ENCODE data around the gene MORF4L1.
"Not testable (repeated sequence)": the region's sequence is repeated elsewhere in the genome, so short reads cannot be mapped to it uniquely, and the experiment has no call there.

MORF4L1 gene

DNA sequence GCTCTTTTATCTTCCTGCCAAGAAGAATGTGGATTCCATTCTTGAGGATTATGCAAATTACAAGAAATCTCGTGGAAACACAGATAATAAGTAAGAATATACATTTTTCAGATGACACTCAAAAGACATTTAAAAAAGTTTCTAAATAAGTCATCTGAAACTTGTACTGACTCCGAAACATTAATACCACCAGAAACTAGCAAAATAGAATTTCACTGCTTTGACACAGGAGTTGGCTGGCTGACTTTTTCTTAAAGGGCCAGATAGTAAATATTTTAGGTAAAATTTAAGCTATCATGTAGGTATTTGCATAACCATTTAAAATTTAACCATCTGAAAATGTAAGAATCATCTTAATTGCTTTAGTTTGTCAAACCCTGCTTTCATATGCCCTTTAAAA lies 20.8 kb downstream of the MORF4L1 start:
- no peak overlapping the region for H3K4me3 ChIP-seq (ENCODE audit: low read depth, low read length, poor library complexity, severe bottlenecking)
- no peak overlapping the region for H3K9ac ChIP-seq (ENCODE audit: low read length)
- H3K27me3 ChIP-seq (ENCODE audit: insufficient read depth, low read length): no peaks in the 10 kb centered on the region
- H3K4me2 ChIP-seq (ENCODE audit: low read length): no peak overlapping the region
- TF ChIP-seq, protein P1, sequence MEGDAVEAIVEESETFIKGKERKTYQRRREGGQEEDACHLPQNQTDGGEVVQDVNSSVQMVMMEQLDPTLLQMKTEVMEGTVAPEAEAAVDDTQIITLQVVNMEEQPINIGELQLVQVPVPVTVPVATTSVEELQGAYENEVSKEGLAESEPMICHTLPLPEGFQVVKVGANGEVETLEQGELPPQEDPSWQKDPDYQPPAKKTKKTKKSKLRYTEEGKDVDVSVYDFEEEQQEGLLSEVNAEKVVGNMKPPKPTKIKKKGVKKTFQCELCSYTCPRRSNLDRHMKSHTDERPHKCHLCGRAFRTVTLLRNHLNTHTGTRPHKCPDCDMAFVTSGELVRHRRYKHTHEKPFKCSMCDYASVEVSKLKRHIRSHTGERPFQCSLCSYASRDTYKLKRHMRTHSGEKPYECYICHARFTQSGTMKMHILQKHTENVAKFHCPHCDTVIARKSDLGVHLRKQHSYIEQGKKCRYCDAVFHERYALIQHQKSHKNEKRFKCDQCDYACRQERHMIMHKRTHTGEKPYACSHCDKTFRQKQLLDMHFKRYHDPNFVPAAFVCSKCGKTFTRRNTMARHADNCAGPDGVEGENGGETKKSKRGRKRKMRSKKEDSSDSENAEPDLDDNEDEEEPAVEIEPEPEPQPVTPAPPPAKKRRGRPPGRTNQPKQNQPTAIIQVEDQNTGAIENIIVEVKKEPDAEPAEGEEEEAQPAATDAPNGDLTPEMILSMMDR (IDR thresholded peaks at IDR 0.05; ENCODE audit: low read length): no peak
- TF ChIP-seq EZH2 (IDR thresholded peaks at IDR 0.05; ENCODE audit: borderline replicate concordance, low read length): no peak
- H3K9me2 ChIP-seq (ENCODE audit: low read depth, low read length): no peaks in the 10 kb centered on the region
- H3K9me3 ChIP-seq (ENCODE audit: low read length): no peaks in the 10 kb centered on the region
- no peaks in the 10 kb centered on the region for H3K4me1 ChIP-seq (ENCODE audit: insufficient read depth, low read length, severe bottlenecking)
- no peak overlapping the region for H3K27ac ChIP-seq (ENCODE audit: low read depth, low read length, poor library complexity, severe bottlenecking)
- no peaks in the 10 kb centered on the region for H4K20me1 ChIP-seq (ENCODE audit: insufficient read depth, low read length)
- H3F3A ChIP-seq (ENCODE audit: insufficient read depth, low read length): 0 out of 2 replicates have a peak, but pooled peaks cover 6% of the 10 kb centered on the region
- H3K36me3 ChIP-seq (ENCODE audit: insufficient read depth, low read length): peaks cover 97% of the 10 kb centered on the region
- no peak overlapping the region for H2AFZ ChIP-seq (ENCODE audit: low read length)
- peaks cover 4% of the 10 kb centered on the region; the same call in 1 of the 2 replicates for H3K79me2 ChIP-seq (ENCODE audit: insufficient read depth, low read length)

- no peak for TF ChIP-seq EZH2 (IDR thresholded peaks at IDR 0.05; ENCODE audit: borderline replicate concordance, low read length)
- TF ChIP-seq, protein P1 (IDR thresholded peaks at IDR 0.05; ENCODE audit: low read length): no peak
- no peak overlapping the region for H3K27ac ChIP-seq (ENCODE audit: low read depth, low read length, poor library complexity, severe bottlenecking)
- H3K4me2 ChIP-seq (ENCODE audit: low read length): no peak overlapping the region
- no peaks in the 10 kb centered on the region for H3K9me3 ChIP-seq (ENCODE audit: low read length)
- H3K4me1 ChIP-seq (ENCODE audit: insufficient read depth, low read length, severe bottlenecking): no peaks in the 10 kb centered on the region
- peaks cover 99% of the 10 kb centered on the region for H3K36me3 ChIP-seq (ENCODE audit: insufficient read depth, low read length)
- H3F3A ChIP-seq (ENCODE audit: insufficient read depth, low read length): 0 out of 2 replicates have a peak, but pooled peaks cover 6% of the 10 kb centered on the region
- no peak overlapping the region for H3K9ac ChIP-seq (ENCODE audit: low read length)
- H3K4me3 ChIP-seq (ENCODE audit: low read depth, low read length, poor library complexity, severe bottlenecking): no peak overlapping the region
- H3K27me3 ChIP-seq (ENCODE audit: insufficient read depth, low read length): no peaks in the 10 kb centered on the region
- H4K20me1 ChIP-seq (ENCODE audit: insufficient read depth, low read length): no peaks in the 10 kb centered on the region; the same call in 1 of the 2 replicates
- no peak overlapping the region for H2AFZ ChIP-seq (ENCODE audit: low read length)
- H3K79me2 ChIP-seq (ENCODE audit: insufficient read depth, low read length): no peaks in the 10 kb centered on the region
- no peaks in the 10 kb centered on the region for H3K9me2 ChIP-seq (ENCODE audit: low read depth, low read length)
Observed at GRCh38 chr15:78895471-78895870, 22.8 kb downstream of the MORF4L1 start.

- TF ChIP-seq, protein P1 (IDR thresholded peaks at IDR 0.05; ENCODE audit: low read length): no peak
- TF ChIP-seq EZH2 (IDR thresholded peaks at IDR 0.05; ENCODE audit: borderline replicate concordance, low read length): no peak
- Histone ChIP-seq H3K79me2 (ENCODE audit: insufficient read depth, low read length) (no peaks in the 10 kb centered on the region), H3K27me3 (ENCODE audit: insufficient read depth, low read length) (no peaks in the 10 kb centered on the region), H2AFZ (ENCODE audit: low read length) (no peak overlapping the region), H3K9me3 (ENCODE audit: low read length) (no peaks in the 10 kb centered on the region), H3F3A (ENCODE audit: insufficient read depth, low read length) (0 out of 2 replicates have a peak, but pooled peaks cover 6% of the 10 kb centered on the region), H3K36me3 (ENCODE audit: insufficient read depth, low read length) (peaks cover 98% of the 10 kb centered on the region), H3K4me3 (ENCODE audit: low read depth, low read length, poor library complexity, severe bottlenecking) (no peak overlapping the region), H3K27ac (ENCODE audit: low read depth, low read length, poor library complexity, severe bottlenecking) (no peak overlapping the region), H3K9me2 (ENCODE audit: low read depth, low read length) (no peaks in the 10 kb centered on the region), H3K4me1 (ENCODE audit: insufficient read depth, low read length, severe bottlenecking) (no peaks in the 10 kb centered on the region), H4K20me1 (ENCODE audit: insufficient read depth, low read length) (no peaks in the 10 kb centered on the region; the same call in 1 of the 2 replicates), H3K9ac (ENCODE audit: low read length) (no peak overlapping the region), H3K4me2 (ENCODE audit: low read length) (no peak overlapping the region)
Observed at GRCh38 chr15:78898540-78898939, 25.9 kb downstream of the MORF4L1 start.

DNA sequence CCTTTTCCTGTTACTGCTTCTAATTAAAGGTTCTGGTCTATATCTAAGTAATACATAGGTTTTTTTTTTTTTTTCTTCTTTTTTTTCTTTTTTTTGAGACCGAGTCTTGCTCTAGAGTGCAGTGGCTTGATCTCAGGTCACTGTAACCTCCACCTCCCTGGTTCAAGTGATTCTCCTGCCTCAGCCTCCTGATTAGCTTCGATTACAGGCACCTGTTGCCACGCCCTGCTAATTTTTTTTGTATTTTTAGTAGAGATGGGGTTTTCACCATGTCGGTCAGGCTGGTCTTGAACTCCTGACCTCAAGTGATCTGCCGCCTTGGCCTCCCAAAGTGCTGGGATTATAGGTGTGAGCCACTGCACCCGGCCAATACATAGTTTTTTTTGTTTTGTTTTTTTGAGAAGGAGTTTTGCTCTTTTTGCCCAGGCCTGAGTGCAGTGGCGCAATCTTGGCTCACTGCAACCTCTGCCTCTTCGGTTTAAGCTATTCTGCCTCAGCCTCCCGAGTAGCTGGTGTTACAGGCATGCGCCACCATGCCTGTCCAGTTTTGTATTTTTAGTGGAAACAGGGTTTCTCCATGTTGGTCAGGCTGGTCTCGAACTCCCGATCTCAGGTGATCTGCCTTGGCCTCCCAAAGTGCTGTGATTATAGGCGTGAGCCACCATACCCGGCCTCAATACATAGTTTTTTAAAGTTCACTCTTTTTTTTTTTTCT lies 28.3 kb downstream of the MORF4L1 start:
- peaks cover 98% of the 10 kb centered on the region for H3K36me3 ChIP-seq (ENCODE audit: insufficient read depth, low read length)
- H3K27me3 ChIP-seq (ENCODE audit: insufficient read depth, low read length); H4K20me1 ChIP-seq (ENCODE audit: insufficient read depth, low read length); H3K9ac ChIP-seq (ENCODE audit: low read length); H3K4me2 ChIP-seq (ENCODE audit: low read length); H3F3A ChIP-seq (ENCODE audit: insufficient read depth, low read length); H3K9me3 ChIP-seq (ENCODE audit: low read length); H3K27ac ChIP-seq (ENCODE audit: low read depth, low read length, poor library complexity, severe bottlenecking); H3K79me2 ChIP-seq (ENCODE audit: insufficient read depth, low read length); H3K4me3 ChIP-seq (ENCODE audit: low read depth, low read length, poor library complexity, severe bottlenecking); H3K9me2 ChIP-seq (ENCODE audit: low read depth, low read length); H3K4me1 ChIP-seq (ENCODE audit: insufficient read depth, low read length, severe bottlenecking); H2AFZ ChIP-seq (ENCODE audit: low read length): not testable (repeated sequence)

DNA sequence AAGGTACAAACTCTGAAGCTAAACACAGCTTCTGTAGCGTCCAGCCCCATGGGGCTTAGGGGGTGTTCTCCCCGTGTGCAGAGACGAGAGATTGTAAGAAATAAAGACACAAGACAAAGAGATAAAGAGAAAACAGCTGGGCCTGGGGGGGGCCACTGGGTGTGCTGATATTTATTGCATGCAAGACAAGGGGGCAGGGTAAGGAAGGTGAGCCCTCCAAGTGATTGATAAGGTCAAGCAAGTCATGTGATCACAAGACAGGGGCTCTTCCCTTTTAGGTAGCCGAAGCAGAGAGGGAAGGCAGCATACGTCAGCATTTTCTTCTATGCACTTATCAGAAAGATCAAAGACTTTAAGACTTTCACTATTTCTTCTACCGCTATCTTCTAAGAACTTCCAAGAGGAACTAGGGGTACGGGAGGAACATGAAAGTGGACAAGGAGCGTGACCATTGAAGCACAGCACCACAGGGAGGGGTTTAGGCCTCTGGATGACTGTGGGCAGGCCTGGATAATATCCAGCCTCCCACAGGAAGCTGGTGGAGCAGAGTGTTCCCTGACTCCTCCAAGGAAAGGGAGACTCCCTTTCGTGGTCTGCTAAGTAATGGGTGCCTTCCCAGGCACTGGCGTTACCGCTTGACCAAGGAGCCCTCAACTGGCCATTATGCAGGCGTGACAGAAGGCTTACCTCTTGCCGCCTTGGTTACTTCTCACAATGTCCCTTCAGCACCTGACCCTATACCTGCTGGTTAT lies 29.8 kb downstream of the MORF4L1 start:
- H2AFZ ChIP-seq (ENCODE audit: low read length); H3K9me3 ChIP-seq (ENCODE audit: low read length): not testable (repeated sequence)
- H3K36me3 ChIP-seq (ENCODE audit: insufficient read depth, low read length): peaks cover 98% of the 10 kb centered on the region

More for the DNA sequence above, 29.8 kb downstream of the MORF4L1 start:
- H3F3A ChIP-seq (ENCODE audit: insufficient read depth, low read length); H3K9me2 ChIP-seq (ENCODE audit: low read depth, low read length); H3K4me1 ChIP-seq (ENCODE audit: insufficient read depth, low read length, severe bottlenecking); H4K20me1 ChIP-seq (ENCODE audit: insufficient read depth, low read length); H3K4me2 ChIP-seq (ENCODE audit: low read length); H3K9ac ChIP-seq (ENCODE audit: low read length); H3K27me3 ChIP-seq (ENCODE audit: insufficient read depth, low read length); H3K4me3 ChIP-seq (ENCODE audit: low read depth, low read length, poor library complexity, severe bottlenecking); H3K79me2 ChIP-seq (ENCODE audit: insufficient read depth, low read length); H3K27ac ChIP-seq (ENCODE audit: low read depth, low read length, poor library complexity, severe bottlenecking): not testable (repeated sequence)

Data from OCI-LY1 (cell line).